GM18520 (cell line): ENCODE results near the gene RNASE11.
"Not testable (repeated sequence)": the region's sequence is repeated elsewhere in the genome, so short reads cannot be mapped to it uniquely, and the experiment has no call there.

Experiments used
- ATAC-seq: cut with Tn5 transposase; IDR thresholded peaks from one replicate; pipeline ENCODE4 v1.9.1; 2021; ENCODE audit not compliant: unreplicated experiment

RNASE11 gene

GRCh38 chr14:20587489-20588154 lies at the start of gene RNASE11:
TSS of gene RNASE11 (minus strand) at chr14:20588001.
- no peak for ATAC-seq

GRCh38 chr14:20632831-20633691 lies 45.3 kb upstream of the RNASE11 start:
- ATAC-seq: peak; percentile 65

- ATAC-seq: no peak
These were observed 44.6 kb upstream of the RNASE11 start for GRCh38 chr14:20632448-20632830.

- ATAC-seq: no peak
These were observed 44.1 kb upstream of the RNASE11 start for GRCh38 chr14:20631880-20632389.

GRCh38 chr14:20631023-20631879 lies 43.5 kb upstream of the RNASE11 start:
- no peak for ATAC-seq

- no peak for ATAC-seq
These were observed 42.7 kb upstream of the RNASE11 start for GRCh38 chr14:20630340-20631022.

GRCh38 chr14:20628063-20628854 lies 40.5 kb upstream of the RNASE11 start:
- ATAC-seq: no peak

GRCh38 chr14:20627346-20628027 lies 39.7 kb upstream of the RNASE11 start:
- ATAC-seq: no peak

- ATAC-seq: no peak
These were observed 38.5 kb upstream of the RNASE11 start for GRCh38 chr14:20626274-20626673.

GRCh38 chr14:20624495-20625070 lies 36.8 kb upstream of the RNASE11 start:
- ATAC-seq: no peak

- no peak for ATAC-seq
These were observed 36.0 kb upstream of the RNASE11 start for GRCh38 chr14:20623798-20624197.

GRCh38 chr14:20622816-20623291 lies 35.1 kb upstream of the RNASE11 start:
- ATAC-seq: no peak

- no peak for ATAC-seq
These were observed 33.1 kb upstream of the RNASE11 start for GRCh38 chr14:20620798-20621478.

- not testable (repeated sequence) for ATAC-seq
These were observed 31.9 kb upstream of the RNASE11 start for GRCh38 chr14:20619688-20620087.

GRCh38 chr14:20618271-20618749 lies 30.5 kb upstream of the RNASE11 start:
- no peak for ATAC-seq

GRCh38 chr14:20617138-20618003 lies 29.6 kb upstream of the RNASE11 start:
- no peak for ATAC-seq

GRCh38 chr14:20615996-20616395 lies 28.2 kb upstream of the RNASE11 start:
- ATAC-seq: no peak
